Measurements from ENCODE around the gene SDK2.

- TF ChIP-seq, protein P1, sequence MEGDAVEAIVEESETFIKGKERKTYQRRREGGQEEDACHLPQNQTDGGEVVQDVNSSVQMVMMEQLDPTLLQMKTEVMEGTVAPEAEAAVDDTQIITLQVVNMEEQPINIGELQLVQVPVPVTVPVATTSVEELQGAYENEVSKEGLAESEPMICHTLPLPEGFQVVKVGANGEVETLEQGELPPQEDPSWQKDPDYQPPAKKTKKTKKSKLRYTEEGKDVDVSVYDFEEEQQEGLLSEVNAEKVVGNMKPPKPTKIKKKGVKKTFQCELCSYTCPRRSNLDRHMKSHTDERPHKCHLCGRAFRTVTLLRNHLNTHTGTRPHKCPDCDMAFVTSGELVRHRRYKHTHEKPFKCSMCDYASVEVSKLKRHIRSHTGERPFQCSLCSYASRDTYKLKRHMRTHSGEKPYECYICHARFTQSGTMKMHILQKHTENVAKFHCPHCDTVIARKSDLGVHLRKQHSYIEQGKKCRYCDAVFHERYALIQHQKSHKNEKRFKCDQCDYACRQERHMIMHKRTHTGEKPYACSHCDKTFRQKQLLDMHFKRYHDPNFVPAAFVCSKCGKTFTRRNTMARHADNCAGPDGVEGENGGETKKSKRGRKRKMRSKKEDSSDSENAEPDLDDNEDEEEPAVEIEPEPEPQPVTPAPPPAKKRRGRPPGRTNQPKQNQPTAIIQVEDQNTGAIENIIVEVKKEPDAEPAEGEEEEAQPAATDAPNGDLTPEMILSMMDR (conservative IDR thresholded peaks at IDR 0.05 in 1 of 2, IDR thresholded peaks at IDR 0.05 in 1 of 2; ENCODE audit: extremely low read depth in 1 of 2, insufficient read depth in 1 of 2, low read depth in 1 of 2, low read length in 2 of 2): no peak
- no peak for TF ChIP-seq EZH2 (IDR thresholded peaks at IDR 0.05; ENCODE audit: borderline replicate concordance, low read length)
These were observed 117.3 kb downstream of the SDK2 start for GRCh38 chr17:73526952-73527351.
